ENCODE measurements around the gene ZFAND3.

DNA sequence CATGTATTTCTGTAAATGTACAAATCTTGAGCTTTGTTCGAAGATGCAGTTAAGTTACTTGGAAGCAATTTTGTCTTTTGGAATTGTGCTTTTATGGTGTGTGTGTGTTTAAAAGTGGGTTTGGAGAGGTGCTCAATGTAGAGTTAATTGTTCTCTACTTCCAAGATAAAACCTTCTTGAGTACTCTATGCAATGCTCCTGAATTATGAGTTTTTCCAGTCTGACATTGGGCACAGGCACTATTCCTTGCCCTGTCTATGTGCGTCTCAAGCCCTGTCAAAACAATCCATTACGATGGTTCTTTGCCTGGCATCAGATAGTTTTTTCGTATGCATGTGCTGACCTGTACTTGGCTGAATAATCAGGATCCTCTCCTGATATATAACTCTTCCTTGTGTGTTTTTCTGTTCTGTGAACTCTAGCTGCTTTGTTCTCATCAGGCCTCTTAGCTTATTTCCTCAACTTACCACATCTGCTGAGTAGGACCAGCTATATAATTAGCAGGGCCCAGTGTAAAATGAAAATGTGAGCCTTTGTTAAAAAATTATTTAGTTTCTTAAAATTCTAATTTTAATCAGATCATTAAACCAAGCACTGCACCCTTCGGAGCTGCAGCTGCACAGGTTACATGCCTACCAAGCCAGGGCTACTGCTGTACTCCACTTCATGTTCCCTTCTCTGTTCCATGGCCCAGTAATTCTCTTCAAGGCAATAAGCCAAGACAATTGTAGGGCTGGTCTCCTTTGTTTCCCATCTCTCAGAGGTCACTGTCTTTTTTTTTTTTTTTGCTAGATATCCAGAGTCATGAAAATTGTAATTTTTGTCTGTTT is 160.1 kb downstream of the ZFAND3 start:
- TF ChIP-seq POLR2A (IDR thresholded peaks at IDR 0.05; ENCODE audit: low read length) = no peak
- TF ChIP-seq GATA1 (IDR thresholded peaks at IDR 0.05; ENCODE audit: low read depth, low read length) = no peak

Data from erythroblast (primary cell).